Measurements from ENCODE around the gene XRRA1. TPM values are rescaled to one million over a fixed set of nuclear protein-coding genes. Genes with fewer than 3 reads are reported as not detected.
"Not testable (repeated sequence)": the region's sequence is repeated elsewhere in the genome, so short reads cannot be mapped to it uniquely, and the experiment has no call there.

The XRRA1 gene
- total RNA-seq, 1 donor from 2014 or later: 16.1 TPM

GRCh38 chr11:74826901-74827300 lies 122.0 kb downstream of the XRRA1 start:
- peaks cover 3% of the 10 kb centered on the region for H3K4me1 Mint-ChIP-seq (ENCODE audit: unreplicated experiment)
- H3K36me3 Mint-ChIP-seq (ENCODE audit: unreplicated experiment): peaks cover 61% of the 10 kb centered on the region
- H3K27me3 Mint-ChIP-seq (ENCODE audit: unreplicated experiment): no peaks in the 10 kb centered on the region
- peaks cover 36% of the 10 kb centered on the region for H3K9me3 Mint-ChIP-seq (ENCODE audit: unreplicated experiment)
- no peak overlapping the region for H3K27ac Mint-ChIP-seq (ENCODE audit: unreplicated experiment)
- TF ChIP-seq CTCF (IDR thresholded peaks at IDR 0.05): no peak
- H3K4me3 Mint-ChIP-seq (ENCODE audit: unreplicated experiment): no peak overlapping the region
- no peak for DNase-seq (ENCODE audit: extremely low spot score, unreplicated experiment)

GRCh38 chr11:74825596-74825995 lies 123.3 kb downstream of the XRRA1 start:
- not testable (repeated sequence) for H3K27ac Mint-ChIP-seq (ENCODE audit: unreplicated experiment)

GRCh38 chr11:74824285-74824982 lies 124.5 kb downstream of the XRRA1 start:
- peaks cover 15% of the 10 kb centered on the region for H3K4me1 Mint-ChIP-seq (ENCODE audit: unreplicated experiment)
- DNase-seq (ENCODE audit: extremely low spot score, unreplicated experiment): no peak
- H3K4me3 Mint-ChIP-seq (ENCODE audit: unreplicated experiment): no peak overlapping the region
- H3K27me3 Mint-ChIP-seq (ENCODE audit: unreplicated experiment): no peaks in the 10 kb centered on the region
- TF ChIP-seq CTCF (IDR thresholded peaks at IDR 0.05): no peak
- peaks cover 59% of the 10 kb centered on the region for H3K36me3 Mint-ChIP-seq (ENCODE audit: unreplicated experiment)
- H3K9me3 Mint-ChIP-seq (ENCODE audit: unreplicated experiment): peaks cover 24% of the 10 kb centered on the region
- H3K27ac Mint-ChIP-seq (ENCODE audit: unreplicated experiment): no peak overlapping the region

More at GRCh38 chr11:74825596-74825995, 123.3 kb downstream of the XRRA1 start:
- not testable (repeated sequence) for H3K4me1 Mint-ChIP-seq (ENCODE audit: unreplicated experiment); DNase-seq (ENCODE audit: extremely low spot score, unreplicated experiment); H3K27me3 Mint-ChIP-seq (ENCODE audit: unreplicated experiment); H3K4me3 Mint-ChIP-seq (ENCODE audit: unreplicated experiment)
- Mint-ChIP-seq H3K36me3 (ENCODE audit: unreplicated experiment) (peaks cover 56% of the 10 kb centered on the region), H3K9me3 (ENCODE audit: unreplicated experiment) (peaks cover 26% of the 10 kb centered on the region)

- peaks cover 24% of the 10 kb centered on the region for H3K9me3 Mint-ChIP-seq (ENCODE audit: unreplicated experiment)
- peak overlapping the region; percentile 24 for H3K27ac Mint-ChIP-seq (ENCODE audit: unreplicated experiment)
- no peaks in the 10 kb centered on the region for H3K27me3 Mint-ChIP-seq (ENCODE audit: unreplicated experiment)
- H3K4me3 Mint-ChIP-seq (ENCODE audit: unreplicated experiment): no peak overlapping the region
- no peak for TF ChIP-seq CTCF (IDR thresholded peaks at IDR 0.05)
- peaks cover 62% of the 10 kb centered on the region for H3K36me3 Mint-ChIP-seq (ENCODE audit: unreplicated experiment)
- H3K4me1 Mint-ChIP-seq (ENCODE audit: unreplicated experiment): peaks cover 17% of the 10 kb centered on the region
- DNase-seq (ENCODE audit: extremely low spot score, unreplicated experiment): no peak
These were observed 126.7 kb downstream of the XRRA1 start for GRCh38 chr11:74822170-74822569.

- Mint-ChIP-seq H3K4me3 (ENCODE audit: unreplicated experiment) (no peak overlapping the region), H3K4me1 (ENCODE audit: unreplicated experiment) (peaks cover 17% of the 10 kb centered on the region), H3K27me3 (ENCODE audit: unreplicated experiment) (no peaks in the 10 kb centered on the region), H3K27ac (ENCODE audit: unreplicated experiment) (no peak overlapping the region), H3K9me3 (ENCODE audit: unreplicated experiment) (peaks cover 23% of the 10 kb centered on the region), H3K36me3 (ENCODE audit: unreplicated experiment) (peaks cover 68% of the 10 kb centered on the region)
- no peak for DNase-seq (ENCODE audit: extremely low spot score, unreplicated experiment)
- no peak for TF ChIP-seq CTCF (IDR thresholded peaks at IDR 0.05)
These were observed 128.1 kb downstream of the XRRA1 start for GRCh38 chr11:74820763-74821162.
